Cerebellar nuclear complex (tissue), 1 donor: ENCODE results near the gene ELOA.
"Not testable (repeated sequence)": the region's sequence is repeated elsewhere in the genome, so short reads cannot be mapped to it uniquely, and the experiment has no call there.

Experiments
- DNase-seq, 2 experiments: peaks; one replicate each; lab custom pipeline; 2025; lab: John Stamatoyannopoulos, UW

ELOA gene

GRCh38 chr1:23743287-23744152, at the start of gene ELOA:
TSS of gene ELOA (plus strand) at chr1:23743471. CDS start at chr1:23743504, 33 bp downstream.
- no peak for DNase-seq

DNA sequence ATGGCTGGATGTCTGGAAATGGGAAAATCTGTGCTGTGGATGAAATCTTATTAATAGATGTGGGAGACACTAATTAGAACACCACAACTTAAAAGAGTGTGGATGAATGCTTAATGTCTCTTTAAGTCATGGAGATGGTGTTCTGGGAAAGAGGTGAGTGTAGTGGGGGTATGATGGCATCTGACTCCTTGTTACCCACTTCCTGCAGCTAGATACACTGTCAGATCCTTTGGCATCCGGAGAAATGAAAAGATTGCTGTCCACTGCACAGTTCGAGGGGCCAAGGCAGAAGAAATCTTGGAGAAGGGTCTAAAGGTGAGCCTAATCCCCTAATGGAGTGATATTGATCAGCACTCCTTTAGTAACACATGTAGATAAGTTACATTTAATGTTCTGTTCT, 49.7 kb upstream of the ELOA start:
- DNase-seq = no peak

GRCh38 chr1:23694371-23694770, 48.9 kb upstream of the ELOA start:
- no peak for DNase-seq

DNA sequence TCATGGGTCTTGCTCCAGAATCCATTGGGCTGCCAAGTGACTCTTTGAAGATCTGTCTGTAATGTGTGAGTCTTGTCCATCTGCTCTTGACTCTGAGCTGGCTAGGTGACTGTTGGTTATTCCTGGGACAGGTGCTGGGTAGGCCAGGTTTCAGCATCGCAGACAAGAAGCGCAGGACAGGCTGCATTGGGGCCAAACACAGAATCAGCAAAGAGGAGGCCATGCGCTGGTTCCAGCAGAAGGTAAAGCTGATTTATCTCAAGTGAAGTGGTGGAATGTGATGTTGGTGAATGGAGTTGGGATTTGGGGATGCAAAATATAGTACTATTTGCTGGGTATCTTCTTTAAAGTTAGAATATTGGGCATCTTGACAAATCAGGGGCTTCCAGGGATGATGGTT, 47.6 kb upstream of the ELOA start:
- DNase-seq = no peak

DNA sequence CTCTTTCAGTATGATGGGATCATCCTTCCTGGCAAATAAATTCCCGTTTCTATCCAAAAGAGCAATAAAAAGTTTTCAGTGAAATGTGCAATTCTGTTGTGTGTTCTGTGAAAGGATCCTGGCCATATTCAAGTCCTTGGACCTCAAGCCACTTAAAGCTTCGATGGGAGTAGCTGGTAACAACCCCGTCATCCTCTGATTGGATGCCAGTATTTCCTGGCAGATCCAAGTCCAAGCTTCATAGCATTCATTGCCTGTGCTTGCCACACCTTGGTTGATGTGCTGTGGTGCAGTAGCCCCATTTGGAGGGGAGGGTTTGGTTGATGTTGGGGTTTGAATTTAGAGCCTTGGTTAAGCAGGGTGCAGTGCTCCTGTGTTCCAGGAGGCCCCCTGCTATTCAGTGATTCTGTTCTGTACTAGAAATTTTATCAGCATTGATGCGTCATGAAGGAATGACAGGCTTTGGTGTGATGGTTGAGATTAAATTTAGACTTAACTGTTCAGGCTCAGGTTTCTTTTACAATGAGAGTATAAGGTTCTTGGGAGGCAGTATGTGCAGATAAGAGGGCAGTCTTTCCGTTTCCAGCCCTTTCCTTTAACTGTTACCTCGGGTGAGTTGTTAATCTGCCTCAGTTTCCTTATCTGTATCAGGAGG, 46.8 kb upstream of the ELOA start:
- no peak for DNase-seq

DNA sequence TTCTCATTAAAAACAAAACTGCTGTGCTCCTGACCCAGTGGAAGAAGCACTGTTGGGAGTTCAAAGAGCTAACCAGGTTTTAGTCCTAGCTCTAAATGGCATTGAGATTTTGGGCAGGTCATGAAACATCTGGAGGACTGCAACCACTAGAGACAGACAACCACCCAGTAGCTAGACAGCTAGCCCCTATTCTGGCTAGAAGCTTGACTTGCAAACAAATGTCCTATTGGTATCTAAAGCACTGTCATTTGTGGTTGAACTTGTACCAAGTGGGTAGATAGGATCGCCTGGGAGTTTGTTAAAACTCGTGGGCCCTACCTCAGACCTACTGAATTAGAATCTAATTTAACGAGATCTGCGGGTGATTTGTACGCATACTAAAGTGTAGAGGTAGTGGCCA, 44.8 kb upstream of the ELOA start:
- DNase-seq = no peak

- no peak for DNase-seq
Measured at GRCh38 chr1:23699280-23700179, 43.7 kb upstream of the ELOA start.

GRCh38 chr1:23701310-23701709, 42.0 kb upstream of the ELOA start:
- no peak for DNase-seq

DNA sequence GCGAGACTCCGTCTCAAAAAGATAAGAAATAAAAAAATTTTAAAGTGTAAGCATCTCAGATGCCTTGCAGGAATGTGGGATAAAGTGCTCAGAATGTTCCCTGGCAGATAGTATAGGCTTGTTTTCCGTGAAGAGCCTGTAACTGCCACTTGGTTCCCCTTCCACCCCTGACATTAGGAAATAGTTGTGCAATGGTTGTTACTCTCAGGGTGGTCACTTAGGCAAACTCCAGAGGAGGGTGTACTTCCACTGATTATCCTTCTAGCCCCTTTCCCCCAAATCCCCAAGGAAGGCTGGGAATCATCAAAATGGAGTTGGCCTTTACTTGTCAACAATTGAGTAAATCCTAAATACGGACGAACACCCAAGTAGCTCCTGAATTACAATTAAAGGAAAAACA, 41.3 kb upstream of the ELOA start:
- no peak for DNase-seq

GRCh38 chr1:23704834-23705495, 38.3 kb upstream of the ELOA start:
- no peak for DNase-seq

- no peak for DNase-seq
Measured at GRCh38 chr1:23709229-23709628, 34.0 kb upstream of the ELOA start.

DNA sequence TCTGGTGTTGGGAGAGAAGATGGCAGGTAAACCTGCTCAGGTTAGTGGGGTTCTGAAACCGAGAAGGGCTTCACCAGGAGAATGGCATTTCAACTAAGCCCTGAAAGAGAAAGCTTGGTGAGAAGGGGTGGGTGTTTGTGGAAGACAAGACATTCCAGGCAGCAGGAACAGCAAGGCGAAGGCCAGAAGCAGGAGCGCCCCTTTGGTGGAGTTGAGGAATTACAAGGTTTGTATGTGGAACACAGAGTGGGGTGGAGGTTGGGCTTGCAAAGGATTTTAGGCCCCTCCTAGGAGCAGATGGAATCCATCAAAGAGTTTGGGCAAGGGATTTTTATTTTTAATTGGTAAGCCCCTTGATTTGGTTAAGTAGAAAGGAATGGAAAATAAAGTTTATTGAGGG, 24.8 kb upstream of the ELOA start:
- no peak for DNase-seq

- DNase-seq = no peak
Measured at GRCh38 chr1:23719162-23719820, 24.0 kb upstream of the ELOA start.

DNA sequence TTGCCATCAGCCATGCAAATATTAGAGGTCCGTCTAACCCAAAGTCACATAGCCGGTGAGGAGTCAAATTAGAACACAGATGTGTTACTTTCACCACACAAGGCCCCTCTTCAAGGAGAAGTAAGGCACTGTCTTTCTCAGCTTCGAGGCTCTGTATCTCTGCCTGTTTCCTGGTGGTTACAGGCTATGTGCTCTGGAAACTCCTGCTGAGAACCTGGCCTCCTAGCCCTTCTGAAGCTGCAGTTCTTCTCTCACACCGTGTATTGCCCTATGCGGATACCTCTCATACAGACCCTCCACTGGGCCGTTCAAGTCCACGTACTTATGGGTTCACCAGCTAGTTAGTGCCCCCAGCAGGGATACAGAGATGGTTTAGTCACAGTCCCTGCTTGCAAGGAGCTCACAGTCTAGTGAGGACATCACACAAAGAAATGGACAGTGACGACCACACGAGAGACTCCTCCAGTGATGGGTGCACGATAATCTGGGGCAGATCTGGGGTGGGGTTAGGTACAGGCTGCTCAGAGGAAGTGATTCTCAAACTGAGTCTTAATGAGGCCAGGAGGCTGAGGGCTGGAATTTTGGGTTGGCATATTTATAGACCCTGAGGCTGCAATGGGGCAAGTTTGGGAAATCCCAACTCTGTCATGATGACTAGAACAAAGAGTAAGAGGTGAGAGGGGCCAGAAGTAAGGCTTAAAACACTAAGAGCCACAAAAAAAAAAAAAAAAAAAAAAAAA, 22.8 kb upstream of the ELOA start:
- no peak for DNase-seq

GRCh38 chr1:23722652-23723051, 20.6 kb upstream of the ELOA start:
- DNase-seq = no peak

- no peak for DNase-seq
Measured at GRCh38 chr1:23726686-23727085, 16.6 kb upstream of the ELOA start.

- DNase-seq = no peak
Measured at GRCh38 chr1:23727362-23727811, 15.9 kb upstream of the ELOA start.

DNA sequence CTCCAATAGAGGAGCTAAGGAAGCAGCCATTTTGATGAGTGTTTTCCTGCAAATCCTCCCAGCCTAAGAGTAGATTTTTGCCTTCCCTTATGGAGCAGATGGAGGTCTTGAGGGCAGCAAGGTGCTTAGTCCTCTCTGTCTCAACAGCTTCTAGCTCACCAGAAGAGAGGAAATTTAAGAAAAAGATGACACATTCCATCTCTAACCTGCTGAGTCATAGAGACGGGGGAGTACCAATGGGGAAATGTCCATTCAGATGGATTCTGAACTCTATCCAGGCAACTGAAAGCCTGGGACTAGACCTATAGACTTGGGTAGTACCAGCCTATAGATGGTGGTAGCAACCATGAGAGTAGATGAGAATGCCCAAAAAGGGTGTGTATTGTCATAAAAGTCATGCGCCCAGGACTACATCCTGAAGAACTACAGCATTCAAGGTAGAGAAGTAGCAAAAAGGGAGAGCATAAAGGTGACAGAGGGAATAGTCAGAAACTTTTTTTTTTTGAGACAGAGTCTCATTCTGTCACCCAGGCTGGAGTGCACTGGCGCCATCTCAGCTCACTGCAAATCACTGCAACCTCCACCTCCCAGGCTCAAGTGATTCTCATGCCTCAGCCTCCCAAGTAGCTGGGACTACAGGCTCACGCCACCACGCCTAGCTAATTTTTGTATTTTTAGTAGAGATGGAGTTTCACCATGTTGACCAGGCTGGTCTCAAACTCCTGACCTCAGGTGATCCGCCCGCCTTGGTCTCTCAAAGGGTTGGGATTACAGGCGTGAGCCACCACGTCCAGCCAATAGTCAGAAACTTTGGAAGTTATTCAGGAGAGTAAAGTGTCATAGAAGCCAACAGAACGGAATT, 10.7 kb upstream of the ELOA start:
- DNase-seq = no peak

DNA sequence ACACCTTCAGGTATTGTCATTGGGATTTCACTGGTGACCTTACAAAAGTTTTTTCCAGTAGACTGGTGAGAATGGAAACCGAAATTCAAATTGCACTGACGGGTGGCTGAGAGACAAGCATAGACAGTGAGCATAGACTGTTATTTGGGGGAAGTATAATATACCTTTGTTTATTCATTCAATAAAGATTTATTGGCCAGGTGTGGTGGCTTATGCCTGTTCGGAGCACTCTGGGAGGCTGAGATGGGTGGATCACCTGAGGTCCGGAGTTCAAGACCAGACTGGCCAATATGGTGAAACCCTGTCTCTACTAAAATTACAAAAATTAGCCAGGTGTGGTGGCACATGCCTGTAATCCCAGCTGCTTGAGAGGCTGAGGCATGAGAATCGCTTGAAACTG, 10.0 kb upstream of the ELOA start:
- not testable (repeated sequence) for DNase-seq
